Stimulated activated CD4-positive, alpha-beta T cell treated with anti-CD3 and anti-CD28 coated beads, Interleukin-1b, Interleukin-23, amount 100 ng/mL, for 48 hours (primary cell): Measurements from ENCODE around the gene EBF3.

Experiments
- DNase-seq: peaks from one replicate; pipeline ENCODE4 v3.0.0-alpha.2; 2020

EBF3 gene

GRCh38 chr10:129944456-129944855, 19.6 kb downstream of the EBF3 start:
- DNase-seq: no peak

- no peak for DNase-seq
These were observed 20.9 kb downstream of the EBF3 start for GRCh38 chr10:129942936-129943715.

GRCh38 chr10:129942391-129942790, 21.7 kb downstream of the EBF3 start:
- DNase-seq: no peak

GRCh38 chr10:129942019-129942277, 22.1 kb downstream of the EBF3 start:
- DNase-seq: no peak

GRCh38 chr10:129941199-129942018, 22.7 kb downstream of the EBF3 start:
- no peak for DNase-seq

- DNase-seq: no peak
These were observed 23.4 kb downstream of the EBF3 start for GRCh38 chr10:129940617-129941198.

- no peak for DNase-seq
These were observed 24.4 kb downstream of the EBF3 start for GRCh38 chr10:129939416-129940275.

GRCh38 chr10:129938460-129938859, 25.6 kb downstream of the EBF3 start:
- no peak for DNase-seq

GRCh38 chr10:129937351-129937751, 26.7 kb downstream of the EBF3 start:
- no peak for DNase-seq

GRCh38 chr10:129936923-129937300, 27.2 kb downstream of the EBF3 start:
- no peak for DNase-seq

- DNase-seq: no peak
These were observed 27.7 kb downstream of the EBF3 start for GRCh38 chr10:129936266-129936922.

GRCh38 chr10:129935867-129936152, 28.3 kb downstream of the EBF3 start:
- DNase-seq: no peak

- DNase-seq: no peak
These were observed 28.8 kb downstream of the EBF3 start for GRCh38 chr10:129935102-129935866.

GRCh38 chr10:129934196-129934925, 29.7 kb downstream of the EBF3 start:
- no peak for DNase-seq

- no peak for DNase-seq
These were observed 30.5 kb downstream of the EBF3 start for GRCh38 chr10:129933456-129934092.

GRCh38 chr10:129932751-129933433, 31.2 kb downstream of the EBF3 start:
- no peak for DNase-seq

- DNase-seq: no peak
These were observed 31.9 kb downstream of the EBF3 start for GRCh38 chr10:129932182-129932581.

- no peak for DNase-seq
These were observed 34.5 kb downstream of the EBF3 start for GRCh38 chr10:129929343-129930292.
